ENCODE results near the gene OSBPL9.
"Not testable (repeated sequence)": the region's sequence is repeated elsewhere in the genome, so short reads cannot be mapped to it uniquely, and the experiment has no call there.

The OSBPL9 gene

DNA sequence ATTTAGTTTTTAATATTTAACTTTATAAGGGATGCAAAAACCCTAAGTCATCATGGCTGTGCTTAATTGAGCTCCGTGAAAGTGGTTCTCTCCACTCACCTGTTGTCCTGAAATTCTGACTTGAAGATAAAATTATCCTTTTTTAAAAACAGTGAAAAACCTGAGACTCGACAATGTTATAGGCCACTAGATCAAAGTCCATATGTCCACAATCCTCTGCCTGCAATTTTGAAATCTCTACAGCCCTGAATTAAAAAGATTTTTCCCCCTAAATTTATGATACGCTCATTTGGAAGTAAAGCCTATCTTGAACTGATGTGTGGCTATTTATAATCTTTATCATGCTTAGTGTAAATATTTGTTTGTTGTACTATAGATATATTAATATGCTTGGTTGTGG lies 18.7 kb downstream of the OSBPL9 start:
- no peak for DNase-seq (ENCODE audit: low read depth, low spot score)

DNA sequence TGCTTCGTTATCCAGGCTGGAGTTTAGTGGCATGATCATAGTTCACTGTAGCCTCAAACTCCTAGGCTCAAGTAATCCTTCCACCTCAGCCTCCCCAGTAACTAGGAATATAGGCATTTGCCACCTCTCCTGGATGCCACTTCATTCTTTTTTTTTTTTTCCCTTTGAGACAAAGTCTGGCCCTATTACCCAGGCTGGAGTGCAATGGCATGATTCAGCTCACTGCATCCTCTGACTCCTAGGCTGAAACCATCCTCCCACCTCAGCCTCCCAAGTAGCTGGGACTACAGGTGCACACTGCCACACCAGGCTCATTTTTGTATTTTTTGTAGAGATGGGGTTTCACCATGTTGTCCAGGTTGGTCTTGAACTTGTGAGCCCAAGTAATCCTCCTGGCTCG lies 19.3 kb downstream of the OSBPL9 start:
- DNase-seq (ENCODE audit: low read depth, low spot score) = no peak

DNA sequence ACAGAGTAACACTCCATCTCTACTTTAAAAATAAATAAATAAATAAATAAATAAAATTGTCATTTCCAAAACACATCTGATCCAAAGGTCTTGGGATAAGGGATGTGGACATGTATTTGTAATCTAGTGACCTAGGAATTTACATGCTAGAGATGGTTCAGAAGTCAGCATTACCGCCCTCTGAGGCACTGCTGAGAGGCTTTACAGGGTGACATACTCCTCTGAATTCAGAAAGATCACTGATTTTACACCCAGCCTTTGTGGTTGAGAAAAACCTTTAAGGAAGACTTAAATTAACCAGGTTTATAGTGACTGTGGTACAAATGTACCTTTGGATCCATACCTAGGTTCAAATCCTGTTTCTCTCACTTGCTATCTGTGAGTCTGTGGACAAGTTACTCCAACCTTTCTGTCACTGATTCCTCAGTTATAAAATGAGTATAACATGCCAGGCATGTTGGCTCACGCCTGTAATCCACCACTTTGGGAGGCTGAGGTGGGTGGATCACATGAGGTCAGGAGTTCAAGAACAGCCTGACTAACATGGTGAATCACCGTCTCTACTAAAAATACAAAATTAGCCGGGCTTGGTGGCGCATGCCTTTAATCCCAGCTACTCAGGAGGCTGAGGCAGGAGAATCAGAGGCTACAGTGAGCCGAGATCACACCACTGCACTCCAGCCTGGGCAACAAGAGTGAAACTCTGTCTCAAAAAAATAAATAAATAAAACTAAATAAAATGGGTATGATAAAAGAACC lies 20.1 kb downstream of the OSBPL9 start:
- DNase-seq (ENCODE audit: low read depth, low spot score) = no peak

DNA sequence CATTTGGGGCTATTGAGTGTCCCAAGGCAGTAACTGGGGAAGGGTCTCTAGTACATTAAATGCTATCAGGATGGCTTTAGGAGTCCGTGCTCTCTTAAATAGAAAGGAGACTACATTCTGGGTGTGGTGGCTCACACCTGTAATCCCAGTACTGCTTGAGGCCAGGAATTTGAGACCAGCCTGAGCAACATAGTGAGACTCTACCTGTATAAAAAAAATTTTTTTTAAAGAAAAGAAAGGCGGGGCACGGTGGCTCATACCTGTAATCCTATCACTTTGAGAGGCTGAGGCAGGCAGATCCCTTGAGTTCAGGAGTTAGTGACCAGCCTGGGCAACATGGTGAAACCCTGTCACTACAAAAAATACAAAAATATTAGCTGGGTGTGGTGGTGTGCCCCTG lies 21.5 kb downstream of the OSBPL9 start:
- DNase-seq (ENCODE audit: low read depth, low spot score) = no peak

DNA sequence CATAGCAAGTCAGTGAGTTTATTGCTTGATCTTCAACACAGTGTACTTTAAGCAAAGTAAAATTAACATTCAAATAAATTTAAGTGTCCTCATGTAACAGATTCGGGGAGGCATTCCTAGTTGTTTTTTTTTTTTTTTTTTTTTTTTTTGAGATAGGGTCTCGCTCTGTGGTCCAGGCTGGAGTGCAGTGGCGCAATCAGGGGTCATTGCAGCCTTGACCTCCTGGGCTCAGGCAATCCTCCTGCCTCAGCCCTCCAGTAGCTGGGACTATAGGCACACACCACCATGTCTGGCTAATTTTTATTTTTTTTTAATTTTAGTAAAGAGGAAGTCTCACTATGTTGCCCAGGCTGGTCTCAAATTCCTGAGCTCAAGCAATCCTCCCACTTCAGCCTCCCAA lies 22.8 kb downstream of the OSBPL9 start:
- no peak for DNase-seq (ENCODE audit: low read depth, low spot score)

DNA sequence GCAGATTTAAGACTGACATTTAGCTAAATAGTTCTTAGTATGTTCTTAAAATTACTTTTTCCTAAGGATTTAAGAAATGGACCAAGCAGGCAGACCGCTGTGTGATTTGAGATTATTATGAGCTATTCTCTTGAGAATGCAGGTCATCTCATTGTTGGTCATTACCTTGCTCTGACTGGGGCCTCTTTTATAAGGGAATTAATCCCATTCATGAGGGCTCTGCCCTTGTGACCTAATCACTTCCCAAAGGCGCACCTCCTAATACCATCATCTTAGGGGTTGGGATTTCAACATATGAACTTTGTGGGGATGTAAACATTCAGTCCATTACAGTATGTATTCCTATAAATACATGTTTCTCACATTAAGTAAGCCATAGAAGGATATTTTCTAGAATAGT lies 24.2 kb downstream of the OSBPL9 start:
- no peak for DNase-seq (ENCODE audit: low read depth, low spot score)

DNA sequence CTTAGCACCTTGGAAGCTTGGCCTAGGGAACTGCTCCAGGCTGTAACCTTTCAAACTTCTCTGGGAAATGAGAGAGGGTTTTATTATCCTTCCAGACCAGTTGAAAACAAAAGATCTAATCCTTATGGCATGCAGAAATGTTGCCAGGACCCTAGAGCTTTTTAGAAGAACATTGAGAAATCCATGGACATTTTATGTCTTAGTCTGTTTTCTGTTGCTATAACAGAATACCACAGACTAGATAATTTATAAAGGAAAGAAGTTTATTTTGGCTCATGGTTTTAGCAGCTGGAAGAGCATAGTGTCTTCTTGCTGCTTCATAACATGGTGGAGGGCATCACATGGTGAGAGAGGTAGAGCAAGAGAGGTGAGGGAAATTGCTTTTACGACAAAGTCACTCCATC lies 25.8 kb downstream of the OSBPL9 start:
- peak; percentile 70 for DNase-seq (ENCODE audit: low read depth, low spot score)

DNA sequence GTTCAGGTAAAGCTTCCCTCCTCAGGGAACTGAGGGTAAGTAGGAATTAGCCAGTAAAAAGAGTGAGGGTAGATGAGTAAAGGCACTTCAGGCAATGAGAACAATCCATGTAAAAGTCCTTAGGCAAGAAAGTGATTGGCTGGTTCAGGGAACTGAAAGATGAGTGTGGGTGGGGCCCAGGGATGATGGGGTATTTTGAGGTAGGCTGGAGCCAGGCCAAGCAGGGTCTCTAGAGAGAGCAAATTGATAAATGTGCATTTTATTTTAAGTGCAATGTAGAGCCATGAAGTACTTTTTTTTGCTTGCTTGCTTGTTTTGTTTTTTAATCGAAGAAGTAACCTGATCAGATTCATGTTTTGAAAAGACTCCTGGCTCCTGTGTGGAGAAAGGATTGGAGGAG lies 26.5 kb downstream of the OSBPL9 start:
- no peak for DNase-seq (ENCODE audit: low read depth, low spot score)

DNA sequence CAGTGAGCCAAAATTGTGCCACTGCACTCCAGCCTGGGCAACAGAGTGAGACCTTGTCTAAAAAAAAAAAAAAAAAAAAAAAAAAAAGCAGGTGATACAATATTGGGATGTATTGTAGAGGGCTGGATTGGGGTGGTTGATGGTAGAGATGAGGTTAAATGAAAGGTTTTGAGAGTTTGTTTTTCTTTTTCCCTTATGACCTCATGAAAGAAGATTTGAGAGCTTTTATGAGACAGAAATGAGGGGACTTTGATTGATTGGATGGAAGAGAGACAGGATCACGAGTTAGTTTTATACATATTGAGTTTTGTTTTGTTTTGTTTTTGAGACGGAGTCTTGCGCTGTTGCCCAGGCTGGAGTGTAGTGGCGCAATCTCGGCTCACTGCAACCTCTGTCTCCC lies 27.1 kb downstream of the OSBPL9 start:
- DNase-seq (ENCODE audit: low read depth, low spot score) = no peak

DNA sequence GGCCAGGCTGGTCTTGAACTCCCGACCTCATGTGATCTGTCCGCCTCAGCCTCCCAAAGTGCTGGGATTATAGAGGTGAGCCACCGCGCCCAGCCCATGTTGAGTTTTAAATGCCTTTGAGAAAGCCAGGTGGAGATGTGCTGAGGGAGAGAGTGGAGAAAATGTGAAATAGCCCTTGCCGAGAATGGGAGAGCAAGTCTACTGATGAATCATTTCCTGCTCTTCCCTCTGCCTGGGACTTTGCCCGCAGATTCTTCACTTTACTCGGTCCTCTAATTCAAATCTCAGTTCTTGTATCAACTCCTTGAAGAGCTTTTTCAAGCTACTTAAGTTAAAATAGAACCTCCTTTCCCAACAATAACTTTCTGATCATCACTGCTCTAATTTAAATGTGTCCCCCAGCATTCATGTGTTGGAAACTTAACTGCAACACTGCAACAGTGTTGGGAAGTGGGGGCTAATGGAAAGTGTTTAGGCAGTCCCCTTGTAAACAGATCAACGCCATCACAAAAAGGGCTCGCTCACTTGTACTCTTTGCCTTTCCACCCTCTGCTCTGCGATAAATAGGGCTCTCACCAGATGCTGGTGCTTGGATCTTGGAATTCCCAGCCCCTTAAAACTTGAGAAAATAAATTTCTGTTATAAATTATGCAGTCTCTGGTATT lies 27.8 kb downstream of the OSBPL9 start:
- DNase-seq (ENCODE audit: low read depth, low spot score) = no peak

DNA sequence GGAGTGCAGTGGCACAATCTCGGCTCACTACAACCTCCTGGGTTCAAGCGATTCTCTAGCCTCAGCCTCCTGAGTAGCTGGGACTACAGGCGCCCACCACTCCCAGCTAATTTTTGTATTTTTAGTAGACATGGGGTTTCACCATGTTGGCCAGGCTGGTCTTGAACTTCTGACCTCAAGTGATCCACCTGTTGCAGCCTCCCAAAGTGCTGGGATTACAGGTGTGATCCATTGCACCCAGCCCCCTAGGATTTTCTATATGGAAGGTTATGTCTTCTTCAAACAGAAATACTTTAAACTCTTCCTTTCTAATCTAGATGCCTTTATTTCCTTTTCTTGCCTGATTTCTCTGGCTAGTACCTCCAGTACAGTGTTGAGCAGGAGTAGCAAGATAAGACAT lies 29.7 kb downstream of the OSBPL9 start:
- DNase-seq (ENCODE audit: low read depth, low spot score) = not testable (repeated sequence)

DNA sequence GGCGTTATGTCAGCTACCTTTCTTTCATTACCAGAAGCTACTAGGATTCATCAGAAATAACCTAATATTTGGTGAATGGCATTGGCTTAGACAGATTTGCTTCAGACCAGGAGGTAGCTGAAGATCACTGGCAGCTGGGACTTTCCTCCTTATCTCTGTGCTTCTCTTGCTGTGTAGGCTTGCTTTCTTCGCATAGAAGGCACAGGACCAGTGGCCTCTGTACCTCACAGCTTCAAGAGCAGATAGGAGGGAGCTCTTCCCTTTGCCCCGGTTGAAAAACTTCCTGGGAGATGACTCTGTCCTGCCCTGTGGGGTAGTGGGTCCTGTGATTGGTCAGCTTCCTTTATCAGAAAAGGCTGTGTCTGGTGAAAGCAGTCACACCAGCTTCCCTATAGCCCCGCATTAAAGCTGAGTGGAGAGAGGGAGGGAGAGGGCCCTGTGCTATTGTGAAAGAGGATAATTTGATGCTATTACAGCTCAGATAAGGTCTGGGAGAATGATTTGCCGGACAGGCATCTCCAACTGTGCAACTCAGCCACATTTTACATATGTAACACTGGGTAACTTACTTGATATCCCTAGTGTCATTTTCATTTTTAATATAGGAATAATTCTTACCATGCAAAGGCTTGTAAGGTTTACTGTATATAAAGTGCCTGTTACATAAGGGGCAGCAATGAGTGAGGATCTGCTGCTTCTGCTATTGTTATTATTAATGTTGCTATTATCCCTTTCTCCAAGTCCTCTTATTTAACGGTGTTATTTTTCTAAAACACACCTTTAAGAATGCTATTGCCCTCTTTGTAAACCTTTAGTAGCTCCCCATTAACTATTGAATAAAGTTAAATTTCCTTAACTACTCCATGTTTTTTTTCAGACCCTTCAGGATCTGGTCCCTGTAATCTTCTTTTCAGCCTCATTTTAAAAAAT lies 31.6 kb downstream of the OSBPL9 start:
- no peak for DNase-seq (ENCODE audit: low read depth, low spot score)

DNA sequence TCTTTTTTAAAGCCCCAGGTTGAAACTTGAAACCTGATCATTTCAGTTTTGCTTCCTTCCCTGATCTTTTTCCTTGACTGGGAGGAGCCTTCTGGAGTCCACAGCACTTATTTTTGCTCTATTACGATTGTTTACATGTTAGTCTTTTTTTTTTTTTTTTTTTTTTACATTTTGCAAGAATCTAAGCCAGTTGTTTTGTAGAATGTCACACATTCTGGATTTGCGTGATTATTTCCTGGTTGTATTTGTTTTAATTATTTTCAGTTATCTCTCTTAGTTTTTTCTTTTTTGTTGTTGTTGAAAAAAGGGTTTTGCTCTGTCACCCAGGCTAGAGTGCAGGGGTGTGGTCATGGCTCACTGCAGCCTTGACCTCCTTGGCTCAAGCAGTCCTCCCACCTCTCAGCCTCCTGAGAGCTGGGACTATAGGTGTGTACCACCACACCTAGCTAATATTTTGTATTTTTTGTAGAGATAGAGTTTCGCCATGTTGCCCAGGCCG lies 32.8 kb downstream of the OSBPL9 start:
- DNase-seq (ENCODE audit: low read depth, low spot score) = no peak

DNA sequence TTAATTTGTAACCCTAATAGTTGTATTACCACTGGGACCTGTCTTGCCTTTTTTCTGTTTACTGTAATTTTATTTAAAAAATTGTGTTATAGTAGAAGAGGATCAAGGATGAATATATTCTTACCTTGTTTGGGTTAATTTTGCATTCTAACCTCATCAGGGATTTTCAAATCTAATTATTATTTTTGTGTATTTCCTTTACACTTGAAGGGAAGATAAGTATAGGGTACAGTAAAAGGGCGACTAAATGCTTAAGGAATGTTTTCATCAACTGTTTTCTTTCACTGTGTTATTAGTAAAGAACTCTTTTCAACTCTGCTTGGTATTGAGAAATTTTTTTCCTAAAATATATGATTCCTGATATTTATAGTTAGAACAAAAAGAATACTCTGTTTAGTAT lies 33.3 kb downstream of the OSBPL9 start:
- DNase-seq (ENCODE audit: low read depth, low spot score) = no peak

DNA sequence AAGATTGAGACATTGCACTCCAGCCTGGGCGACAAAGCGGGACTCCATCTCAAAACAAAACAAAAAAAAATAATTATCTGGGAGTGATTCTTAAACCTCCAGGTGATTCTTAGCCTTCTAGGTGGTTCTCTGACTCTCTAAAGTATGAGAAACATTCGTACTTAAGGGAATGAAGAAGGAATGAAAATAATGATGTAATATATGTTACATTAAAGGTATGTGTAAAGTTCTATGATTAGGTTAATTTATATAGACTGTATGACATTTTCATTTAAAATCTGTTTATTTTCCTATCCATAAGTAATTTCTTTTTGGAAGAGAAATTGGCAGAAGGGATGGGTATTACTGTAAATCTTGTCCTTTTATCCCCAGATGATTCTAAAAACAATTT lies 34.7 kb downstream of the OSBPL9 start:
- DNase-seq (ENCODE audit: low read depth, low spot score) = no peak

DNA sequence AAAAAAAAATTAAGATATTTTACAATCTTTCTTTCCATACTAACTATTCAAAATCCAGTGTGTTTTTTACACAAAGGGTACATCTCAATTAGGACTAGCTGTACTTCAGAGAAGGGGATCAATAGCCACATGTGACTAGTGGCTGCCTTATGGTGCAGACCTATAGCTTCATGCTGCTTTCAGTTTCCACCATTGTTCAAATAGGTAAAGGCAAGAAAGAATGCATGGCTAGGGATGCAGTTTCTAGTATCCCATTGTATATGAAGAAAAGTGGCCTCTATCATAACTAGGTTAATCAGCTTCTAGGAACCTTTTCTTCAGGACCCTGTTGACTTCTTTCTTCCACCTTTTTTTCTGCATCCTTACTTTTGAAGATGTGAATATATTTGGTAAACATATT lies 35.7 kb downstream of the OSBPL9 start:
- no peak for DNase-seq (ENCODE audit: low read depth, low spot score)

DNA sequence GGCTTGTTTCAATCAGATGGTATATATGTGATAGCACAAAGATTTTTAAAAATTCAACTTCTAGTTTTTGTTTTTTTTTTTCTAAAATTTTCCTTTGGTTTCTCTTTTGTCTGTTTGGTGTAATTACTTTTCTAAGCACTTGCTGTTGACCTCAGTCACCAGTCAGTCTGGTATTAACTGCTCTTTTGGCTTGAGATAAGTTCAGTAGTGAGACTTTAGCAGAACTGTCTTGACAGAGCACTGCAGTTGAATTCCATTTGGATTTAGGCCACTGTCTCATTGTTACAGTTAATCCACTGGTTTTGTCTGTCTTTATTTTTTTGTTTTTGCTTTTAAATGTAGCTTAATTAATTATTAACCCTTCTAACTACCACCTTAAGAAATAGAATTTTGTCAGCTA lies 36.2 kb downstream of the OSBPL9 start:
- no peak for DNase-seq (ENCODE audit: low read depth, low spot score)

DNA sequence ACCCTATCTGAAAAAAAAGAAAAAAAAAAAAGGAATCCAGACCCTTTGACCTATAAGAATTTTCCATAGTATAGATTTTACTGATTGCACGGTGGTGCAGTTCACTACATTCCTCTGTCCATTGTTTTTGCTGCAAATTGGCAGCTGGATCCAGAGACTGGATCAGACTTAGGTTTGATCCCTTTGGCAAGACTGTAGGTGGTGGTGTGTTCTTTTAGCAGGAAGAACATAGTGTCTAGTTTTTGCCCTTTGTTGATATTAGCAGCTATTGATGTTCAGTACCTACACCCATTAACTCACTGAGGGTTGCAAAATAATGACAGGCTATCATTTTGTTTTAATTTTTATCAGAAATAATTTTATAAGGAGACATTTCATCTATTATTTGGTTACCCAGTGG lies 37.1 kb downstream of the OSBPL9 start:
- no peak for DNase-seq (ENCODE audit: low read depth, low spot score)

DNA sequence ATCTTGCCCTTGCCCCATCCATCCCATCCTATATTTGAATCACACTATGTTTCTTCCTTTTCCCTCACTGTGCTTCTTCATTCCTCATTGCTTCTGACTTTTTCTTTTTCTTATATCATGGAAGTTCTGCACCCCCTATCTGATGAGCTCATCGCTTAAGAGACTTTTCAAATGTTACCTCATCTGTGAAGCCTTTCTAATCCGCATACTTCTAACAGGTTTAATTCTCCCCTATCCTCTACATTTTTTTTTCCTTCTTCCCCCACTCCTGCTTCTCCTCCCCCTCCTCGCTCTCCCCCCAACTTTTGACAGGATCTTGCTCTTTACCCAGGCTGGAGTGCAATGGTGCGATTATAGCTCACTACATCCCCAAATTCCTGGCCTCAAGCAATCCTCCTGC lies 39.5 kb downstream of the OSBPL9 start:
- DNase-seq (ENCODE audit: low read depth, low spot score) = no peak

DNA sequence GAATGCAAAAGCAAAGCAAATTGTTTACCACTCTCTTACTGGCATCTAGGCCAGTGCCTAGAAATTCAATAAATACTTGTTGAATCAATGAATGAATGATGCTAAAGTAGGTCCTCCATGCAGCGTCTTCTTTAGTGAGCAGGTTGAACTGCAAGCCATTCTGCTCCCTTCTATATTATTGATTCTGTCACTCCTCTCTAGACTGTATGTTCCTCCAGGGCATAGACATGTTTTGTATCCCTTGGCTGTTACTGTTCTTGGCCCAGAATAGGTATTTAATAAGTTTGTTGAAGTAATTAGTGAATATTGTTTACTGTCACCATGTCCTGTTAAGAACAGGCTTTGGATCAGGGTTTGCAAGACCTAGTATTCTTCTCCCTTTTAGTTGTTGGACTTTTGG lies 43.7 kb downstream of the OSBPL9 start:
- DNase-seq (ENCODE audit: low read depth, low spot score) = no peak

DNA sequence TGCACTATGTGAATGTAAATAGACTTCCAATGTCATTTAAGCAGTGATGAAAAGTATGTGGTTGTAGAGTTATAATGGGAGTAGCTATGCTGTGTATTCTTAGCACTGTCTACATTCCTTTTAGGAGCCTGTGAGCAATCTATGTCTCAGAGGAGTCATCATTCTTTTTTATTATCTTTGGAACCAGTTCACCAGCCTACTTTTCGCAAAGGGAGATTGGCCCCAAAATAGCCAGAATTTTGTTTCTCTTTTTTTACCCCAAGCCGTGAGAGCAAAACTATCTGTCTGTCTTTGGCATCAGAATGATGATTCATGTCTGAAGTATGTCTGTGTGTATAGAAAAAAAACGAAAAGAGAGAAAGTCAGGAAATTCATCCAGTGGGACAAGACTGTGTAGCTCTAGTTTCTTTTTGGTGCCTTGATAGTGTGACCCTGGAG lies 44.2 kb downstream of the OSBPL9 start:
- DNase-seq (ENCODE audit: low read depth, low spot score) = peak; percentile 84

DNA sequence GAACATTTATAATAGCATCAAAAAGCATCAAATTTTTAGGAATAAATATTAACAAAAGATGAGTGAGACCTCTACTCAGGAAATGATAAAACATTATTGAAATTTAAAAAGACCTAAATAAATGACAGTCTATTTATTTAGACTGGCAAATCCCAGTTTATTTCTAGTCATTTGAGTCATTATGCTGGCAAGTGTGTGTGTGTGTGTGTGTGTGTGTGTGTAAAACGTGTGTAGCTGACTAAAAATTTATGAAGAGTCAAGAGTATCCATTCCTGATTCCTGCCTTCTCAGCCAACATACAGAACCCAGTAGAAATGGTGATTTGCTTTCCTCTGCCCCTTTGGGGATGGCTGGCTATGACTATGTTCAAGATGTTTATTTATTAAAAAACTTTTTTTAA lies 46.2 kb downstream of the OSBPL9 start:
- DNase-seq (ENCODE audit: low read depth, low spot score) = no peak

All from brain pericyte (primary cell).